GM23338 (cell line): ENCODE measurements around the gene JARID2. TPM values are rescaled to one million over a fixed set of nuclear protein-coding genes. Genes with fewer than 3 reads are reported as not detected.

Experiments
- ATAC-seq: fragments of 200-7000 bp; cut with Tn5 transposase; 3 replicates; pipeline ENCODE4 v1.9.1; 2020
- DNase-seq: peaks from one replicate; pipeline ENCODE4 v3.0.0-alpha.2; 2015; ENCODE audit warnings: low spot score
- H2AFZ ChIP-seq: fragments of 200-600 bp; sonication (generic); 2 replicates; pipeline ENCODE4 v1.8.0; 2016; ENCODE audit warnings: antibody characterized with exemption, mild to moderate bottlenecking, moderate library complexity
- H3F3A ChIP-seq: fragments of 200-600 bp; sonication (generic); replicated peaks from 2 replicates; pipeline ENCODE4 v1.8.0; 2017; ENCODE audit warnings: antibody characterized with exemption, mixed run types, low read depth
- H3K27ac ChIP-seq: fragments of 200-600 bp; sonication (generic); 2 replicates; pipeline ENCODE4 v1.6.1; 2016; ENCODE audit warnings: low read depth
- H3K27me3 ChIP-seq: fragments of 200-600 bp; sonication (generic); 2 replicates; pipeline ENCODE4 v1.8.0; 2016; ENCODE audit warnings: mild to moderate bottlenecking, mixed run types, moderate library complexity; ENCODE audit not compliant: insufficient read depth
- H3K36me3 ChIP-seq: fragments of 200-600 bp; sonication (generic); 2 replicates; pipeline ENCODE4 v1.8.0; 2016; ENCODE audit warnings: mild to moderate bottlenecking; ENCODE audit not compliant: insufficient read depth
- H3K4me1 ChIP-seq: fragments of 200-600 bp; sonication (generic); 2 replicates; pipeline ENCODE4 v1.8.0; 2016; ENCODE audit warnings: mild to moderate bottlenecking, moderate library complexity; ENCODE audit not compliant: insufficient read depth
- H3K4me2 ChIP-seq: fragments of 200-600 bp; sonication (generic); 2 replicates; pipeline ENCODE4 v1.7.1; 2017; ENCODE audit warnings: mixed run types
- H3K4me3 ChIP-seq: fragments of 200-600 bp; sonication (generic); 2 replicates; pipeline ENCODE4 v1.6.1; 2016; ENCODE audit warnings: mixed run types
- H3K79me2 ChIP-seq: fragments of 200-600 bp; sonication (generic); replicated peaks from 2 replicates; pipeline ENCODE4 v1.8.0; 2017; ENCODE audit warnings: mild to moderate bottlenecking; ENCODE audit not compliant: insufficient read depth
- H3K9me2 ChIP-seq: fragments of 200-600 bp; sonication (generic); 2 replicates; pipeline ENCODE4 v1.8.0; 2017; ENCODE audit not compliant: insufficient read depth
- H4K20me1 ChIP-seq: fragments of 200-600 bp; sonication (generic); replicated peaks from 2 replicates; pipeline ENCODE4 v1.8.0; 2017; ENCODE audit warnings: mild to moderate bottlenecking; ENCODE audit not compliant: insufficient read depth
- H3K27ac Mint-ChIP-seq: 2 replicates; pipeline ENCODE4 v1.8.0; 2020; ENCODE audit warnings: inconsistent platforms, mild to moderate bottlenecking, moderate library complexity, mixed read lengths
- H3K27me3 Mint-ChIP-seq: 3 replicates; pipeline ENCODE4 v1.8.0; 2022; ENCODE audit warnings: low read depth, mild to moderate bottlenecking, moderate library complexity, mixed read lengths, inconsistent platforms; ENCODE audit not compliant: insufficient read depth, poor library complexity
- H3K36me3 Mint-ChIP-seq: 3 replicates; pipeline ENCODE4 v1.8.0; 2021; ENCODE audit warnings: low read depth, mild to moderate bottlenecking, inconsistent platforms, moderate library complexity, mixed read lengths
- H3K4me1 Mint-ChIP-seq: 3 replicates; pipeline ENCODE4 v1.8.0; 2020; ENCODE audit warnings: mild to moderate bottlenecking, inconsistent platforms, mixed read lengths
- H3K4me3 Mint-ChIP-seq: 3 replicates; pipeline ENCODE4 v1.8.0; 2021; ENCODE audit warnings: moderate library complexity, mild to moderate bottlenecking, inconsistent platforms, mixed read lengths
- H3K9me3 Mint-ChIP-seq: 3 replicates; pipeline ENCODE4 v1.8.0; 2020; ENCODE audit warnings: moderate library complexity, mild to moderate bottlenecking, inconsistent platforms, mixed read lengths
- CREB1 ChIP-seq: fragments of 250-450 bp; sonication (Bioruptor Pico); IDR thresholded peaks from 2 replicates; pipeline ENCODE4 v1.5.0; 2020; ENCODE audit warnings: low read depth, mild to moderate bottlenecking, moderate library complexity
- EZH2 ChIP-seq: fragments of 200-600 bp; sonication (generic); IDR thresholded peaks from one replicate; pipeline ENCODE4 v1.8.0; 2017; ENCODE audit warnings: antibody characterized with exemption, mild to moderate bottlenecking, low read depth; ENCODE audit not compliant: unreplicated experiment
- EZH2phosphoT487 ChIP-seq: fragments of 200-600 bp; sonication (generic); IDR thresholded peaks from one replicate; pipeline ENCODE4 v1.8.1; 2018; ENCODE audit warnings: antibody characterized with exemption; ENCODE audit not compliant: unreplicated experiment
- JUNB ChIP-seq: IDR thresholded peaks from one replicate; pipeline ENCODE4 v1.6.1; 2016; ENCODE audit warnings: antibody characterized with exemption; ENCODE audit not compliant: unreplicated experiment
- NANOG ChIP-seq: IDR thresholded peaks from 2 replicates; pipeline ENCODE4 v1.6.1; 2016; ENCODE audit warnings: antibody characterized with exemption, borderline replicate concordance
- POLR2AphosphoS5 ChIP-seq: IDR thresholded peaks from 2 replicates; pipeline ENCODE4 v1.6.1; 2016; ENCODE audit warnings: antibody characterized with exemption, low read depth
- REST ChIP-seq: IDR thresholded peaks from one replicate; pipeline ENCODE4 v1.6.1; 2018; ENCODE audit warnings: antibody characterized with exemption; ENCODE audit not compliant: unreplicated experiment
- STAT1 ChIP-seq: IDR thresholded peaks from one replicate; pipeline ENCODE4 v1.6.1; 2016; ENCODE audit warnings: antibody characterized with exemption; ENCODE audit not compliant: unreplicated experiment
- ZNF114 ChIP-seq: fragments of 250-450 bp; sonication (Bioruptor Pico); IDR thresholded peaks from 2 replicates; pipeline ENCODE4 v1.5.0; 2020; ENCODE audit warnings: mild to moderate bottlenecking, moderate library complexity
- ZNF331 ChIP-seq: fragments of 250-450 bp; sonication (Bioruptor Pico); IDR thresholded peaks from 2 replicates; pipeline ENCODE4 v1.5.0; 2020; ENCODE audit warnings: low read depth, mild to moderate bottlenecking, moderate library complexity
- polyA plus RNA-seq: library from polyadenylated mRNA; unstranded; fragments of >200 nt; fragmentation: Nextera tagmentation; extraction: Ambion mirVana; gene quantifications from 2 replicates; pipeline ENCODE4 v1.2.1, GENCODE V29; 2016
- total RNA-seq: library from RNA; depleted of rRNA; stranded (reverse); fragments of >200 nt; shearing (Covaris generic); gene quantifications from 2 replicates; pipeline ENCODE4 v1.2.3, GENCODE V29; 2014
- TF ChIP-seq, protein P1 (sequence below): fragments of 250-450 bp; sonication (Bioruptor Pico); IDR thresholded peaks from 2 replicates; pipeline ENCODE4 v1.5.0; 2020; ENCODE audit warnings: mild to moderate bottlenecking, moderate library complexity
- TF ChIP-seq, protein P2 (sequence below): IDR thresholded peaks from 2 replicates; pipeline ENCODE4 v1.6.1; 2016; ENCODE audit warnings: antibody characterized with exemption
- TF ChIP-seq, protein P3 (sequence below), 2 experiments: fragments of 200-600 bp in 1 of 2; sonication (generic) in 1 of 2; conservative IDR thresholded peaks; 2 replicates each; pipeline versions ENCODE4 v1.5.1 to v1.6.1; 2016 to 2017; ENCODE audit warnings: antibody characterized with exemption in 2 of 2, low read depth in 2 of 2, mild to moderate bottlenecking in 2 of 2, moderate library complexity in 1 of 2

The JARID2 gene
- total and polyA plus RNA-seq, 2 experiments from 2014 or later, result 92.8 to 196 TPM

- H3K9me3 Mint-ChIP-seq, result no peaks in the 10 kb centered on the region
- Histone ChIP-seq H3F3A (peaks cover 14% of the 10 kb centered on the region; the same call in 1 of the 2 replicates), H3K79me2 (peaks cover 98% of the 10 kb centered on the region), H3K4me2 (no peak overlapping the region), H3K4me3 (no peak overlapping the region), H4K20me1 (peaks cover 93% of the 10 kb centered on the region), H3K27me3 (no peaks in the 10 kb centered on the region), H2AFZ (no peak overlapping the region), H3K4me1 (peaks cover 64% of the 10 kb centered on the region), H3K36me3 (peaks cover 22% of the 10 kb centered on the region), H3K9me2 (no peaks in the 10 kb centered on the region), H3K27ac (no peak overlapping the region)
- DNase-seq, result no peak
- H3K4me3 Mint-ChIP-seq, result no peak overlapping the region
- H3K27ac Mint-ChIP-seq, result no peak overlapping the region
- ATAC-seq, result no peak
- H3K36me3 Mint-ChIP-seq, result peaks cover 50% of the 10 kb centered on the region
- peaks cover 64% of the 10 kb centered on the region for H3K4me1 Mint-ChIP-seq
- TF ChIP-seq POLR2AphosphoS5, result no peak
- TF ChIP-seq ZNF331 (CRISPR knock-in tag), result no peak
- TF ChIP-seq JUNB, result no peak
- no peak for TF ChIP-seq EZH2
- TF ChIP-seq, protein P1, sequence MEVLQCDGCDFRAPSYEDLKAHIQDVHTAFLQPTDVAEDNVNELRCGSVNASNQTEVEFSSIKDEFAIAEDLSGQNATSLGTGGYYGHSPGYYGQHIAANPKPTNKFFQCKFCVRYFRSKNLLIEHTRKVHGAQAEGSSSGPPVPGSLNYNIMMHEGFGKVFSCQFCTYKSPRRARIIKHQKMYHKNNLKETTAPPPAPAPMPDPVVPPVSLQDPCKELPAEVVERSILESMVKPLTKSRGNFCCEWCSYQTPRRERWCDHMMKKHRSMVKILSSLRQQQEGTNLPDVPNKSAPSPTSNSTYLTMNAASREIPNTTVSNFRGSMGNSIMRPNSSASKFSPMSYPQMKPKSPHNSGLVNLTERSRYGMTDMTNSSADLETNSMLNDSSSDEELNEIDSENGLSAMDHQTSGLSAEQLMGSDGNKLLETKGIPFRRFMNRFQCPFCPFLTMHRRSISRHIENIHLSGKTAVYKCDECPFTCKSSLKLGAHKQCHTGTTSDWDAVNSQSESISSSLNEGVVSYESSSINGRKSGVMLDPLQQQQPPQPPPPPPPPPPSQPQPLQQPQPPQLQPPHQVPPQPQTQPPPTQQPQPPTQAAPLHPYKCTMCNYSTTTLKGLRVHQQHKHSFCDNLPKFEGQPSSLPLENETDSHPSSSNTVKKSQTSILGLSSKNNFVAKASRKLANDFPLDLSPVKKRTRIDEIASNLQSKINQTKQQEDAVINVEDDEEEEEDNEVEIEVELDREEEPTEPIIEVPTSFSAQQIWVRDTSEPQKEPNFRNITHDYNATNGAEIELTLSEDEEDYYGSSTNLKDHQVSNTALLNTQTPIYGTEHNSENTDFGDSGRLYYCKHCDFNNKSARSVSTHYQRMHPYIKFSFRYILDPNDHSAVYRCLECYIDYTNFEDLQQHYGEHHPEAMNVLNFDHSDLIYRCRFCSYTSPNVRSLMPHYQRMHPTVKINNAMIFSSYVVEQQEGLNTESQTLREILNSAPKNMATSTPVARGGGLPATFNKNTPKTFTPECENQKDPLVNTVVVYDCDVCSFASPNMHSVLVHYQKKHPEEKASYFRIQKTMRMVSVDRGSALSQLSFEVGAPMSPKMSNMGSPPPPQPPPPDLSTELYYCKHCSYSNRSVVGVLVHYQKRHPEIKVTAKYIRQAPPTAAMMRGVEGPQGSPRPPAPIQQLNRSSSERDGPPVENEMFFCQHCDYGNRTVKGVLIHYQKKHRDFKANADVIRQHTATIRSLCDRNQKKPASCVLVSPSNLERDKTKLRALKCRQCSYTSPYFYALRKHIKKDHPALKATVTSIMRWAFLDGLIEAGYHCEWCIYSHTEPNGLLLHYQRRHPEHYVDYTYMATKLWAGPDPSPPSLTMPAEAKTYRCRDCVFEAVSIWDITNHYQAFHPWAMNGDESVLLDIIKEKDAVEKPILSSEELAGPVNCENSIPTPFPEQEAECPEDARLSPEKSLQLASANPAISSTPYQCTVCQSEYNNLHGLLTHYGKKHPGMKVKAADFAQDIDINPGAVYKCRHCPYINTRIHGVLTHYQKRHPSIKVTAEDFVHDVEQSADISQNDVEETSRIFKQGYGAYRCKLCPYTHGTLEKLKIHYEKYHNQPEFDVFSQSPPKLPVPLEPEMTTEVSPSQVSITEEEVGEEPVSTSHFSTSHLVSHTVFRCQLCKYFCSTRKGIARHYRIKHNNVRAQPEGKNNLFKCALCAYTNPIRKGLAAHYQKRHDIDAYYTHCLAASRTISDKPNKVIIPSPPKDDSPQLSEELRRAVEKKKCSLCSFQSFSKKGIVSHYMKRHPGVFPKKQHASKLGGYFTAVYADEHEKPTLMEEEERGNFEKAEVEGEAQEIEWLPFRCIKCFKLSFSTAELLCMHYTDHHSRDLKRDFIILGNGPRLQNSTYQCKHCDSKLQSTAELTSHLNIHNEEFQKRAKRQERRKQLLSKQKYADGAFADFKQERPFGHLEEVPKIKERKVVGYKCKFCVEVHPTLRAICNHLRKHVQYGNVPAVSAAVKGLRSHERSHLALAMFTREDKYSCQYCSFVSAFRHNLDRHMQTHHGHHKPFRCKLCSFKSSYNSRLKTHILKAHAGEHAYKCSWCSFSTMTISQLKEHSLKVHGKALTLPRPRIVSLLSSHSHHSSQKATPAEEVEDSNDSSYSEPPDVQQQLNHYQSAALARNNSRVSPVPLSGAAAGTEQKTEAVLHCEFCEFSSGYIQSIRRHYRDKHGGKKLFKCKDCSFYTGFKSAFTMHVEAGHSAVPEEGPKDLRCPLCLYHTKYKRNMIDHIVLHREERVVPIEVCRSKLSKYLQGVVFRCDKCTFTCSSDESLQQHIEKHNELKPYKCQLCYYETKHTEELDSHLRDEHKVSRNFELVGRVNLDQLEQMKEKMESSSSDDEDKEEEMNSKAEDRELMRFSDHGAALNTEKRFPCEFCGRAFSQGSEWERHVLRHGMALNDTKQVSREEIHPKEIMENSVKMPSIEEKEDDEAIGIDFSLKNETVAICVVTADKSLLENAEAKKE (CRISPR knock-in tag), result no peak
- no peak for TF ChIP-seq EZH2phosphoT487
- TF ChIP-seq ZNF114 (CRISPR knock-in tag), result no peak
- no peak for TF ChIP-seq CREB1 (CRISPR knock-in tag)
- TF ChIP-seq, protein P2, sequence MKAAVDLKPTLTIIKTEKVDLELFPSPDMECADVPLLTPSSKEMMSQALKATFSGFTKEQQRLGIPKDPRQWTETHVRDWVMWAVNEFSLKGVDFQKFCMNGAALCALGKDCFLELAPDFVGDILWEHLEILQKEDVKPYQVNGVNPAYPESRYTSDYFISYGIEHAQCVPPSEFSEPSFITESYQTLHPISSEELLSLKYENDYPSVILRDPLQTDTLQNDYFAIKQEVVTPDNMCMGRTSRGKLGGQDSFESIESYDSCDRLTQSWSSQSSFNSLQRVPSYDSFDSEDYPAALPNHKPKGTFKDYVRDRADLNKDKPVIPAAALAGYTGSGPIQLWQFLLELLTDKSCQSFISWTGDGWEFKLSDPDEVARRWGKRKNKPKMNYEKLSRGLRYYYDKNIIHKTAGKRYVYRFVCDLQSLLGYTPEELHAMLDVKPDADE, result no peak
- TF ChIP-seq NANOG, result no peak
- TF ChIP-seq, protein P3, sequence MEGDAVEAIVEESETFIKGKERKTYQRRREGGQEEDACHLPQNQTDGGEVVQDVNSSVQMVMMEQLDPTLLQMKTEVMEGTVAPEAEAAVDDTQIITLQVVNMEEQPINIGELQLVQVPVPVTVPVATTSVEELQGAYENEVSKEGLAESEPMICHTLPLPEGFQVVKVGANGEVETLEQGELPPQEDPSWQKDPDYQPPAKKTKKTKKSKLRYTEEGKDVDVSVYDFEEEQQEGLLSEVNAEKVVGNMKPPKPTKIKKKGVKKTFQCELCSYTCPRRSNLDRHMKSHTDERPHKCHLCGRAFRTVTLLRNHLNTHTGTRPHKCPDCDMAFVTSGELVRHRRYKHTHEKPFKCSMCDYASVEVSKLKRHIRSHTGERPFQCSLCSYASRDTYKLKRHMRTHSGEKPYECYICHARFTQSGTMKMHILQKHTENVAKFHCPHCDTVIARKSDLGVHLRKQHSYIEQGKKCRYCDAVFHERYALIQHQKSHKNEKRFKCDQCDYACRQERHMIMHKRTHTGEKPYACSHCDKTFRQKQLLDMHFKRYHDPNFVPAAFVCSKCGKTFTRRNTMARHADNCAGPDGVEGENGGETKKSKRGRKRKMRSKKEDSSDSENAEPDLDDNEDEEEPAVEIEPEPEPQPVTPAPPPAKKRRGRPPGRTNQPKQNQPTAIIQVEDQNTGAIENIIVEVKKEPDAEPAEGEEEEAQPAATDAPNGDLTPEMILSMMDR (conservative IDR thresholded peaks at IDR 0.05; ENCODE audit: low read depth in 2 of 2), result no peak
- TF ChIP-seq REST, result no peak
- no peak for TF ChIP-seq STAT1
- peaks cover 35% of the 10 kb centered on the region for H3K27me3 Mint-ChIP-seq
These were observed 227.9 kb downstream of the JARID2 start for GRCh38 chr6:15473741-15474161.
